NCI-H82 (cell line): Measurements from ENCODE around the gene GSTO2.

ENCODE experiments used
- DNase-seq: peaks from one replicate; lab custom pipeline; 2025; lab: John Stamatoyannopoulos, UW

Gene GSTO2

DNA sequence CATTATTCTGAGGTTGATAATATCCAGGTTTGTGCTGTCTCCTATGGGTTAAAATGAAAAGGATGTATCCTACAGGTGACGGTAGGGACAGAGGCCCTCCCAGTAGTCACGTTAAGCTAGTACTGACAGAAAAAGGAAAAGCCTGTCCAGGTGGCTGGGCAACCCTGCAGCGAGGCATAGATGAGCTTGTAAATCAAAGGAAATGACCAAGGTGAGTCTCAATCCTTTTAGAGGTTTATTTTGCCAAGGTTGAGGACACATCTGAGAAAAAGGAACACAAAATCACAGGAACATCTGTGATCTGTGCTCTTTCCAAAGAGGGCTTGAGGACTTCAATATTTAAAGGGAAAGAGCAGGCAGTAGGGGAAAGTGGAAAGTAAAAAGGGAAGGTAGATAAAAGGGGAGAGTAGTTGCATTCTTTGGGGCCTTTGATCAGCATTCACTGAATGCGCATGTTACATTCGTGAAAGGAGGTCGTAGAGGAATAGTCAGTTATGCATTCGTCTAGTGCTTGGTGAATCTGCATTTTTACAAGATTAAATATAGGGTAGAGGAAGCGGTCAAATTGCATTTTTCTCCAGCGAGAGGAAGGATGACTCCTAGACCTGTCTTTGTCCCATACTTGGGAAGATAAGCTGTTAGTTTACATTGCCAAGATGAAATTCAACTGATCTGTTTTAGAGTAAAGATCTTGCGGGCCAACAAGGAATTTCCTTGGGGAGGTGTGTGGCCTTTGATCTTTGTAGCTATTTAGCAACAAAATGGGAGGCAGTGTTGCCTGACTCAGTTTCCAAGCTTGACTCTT, 15.2 kb upstream of the GSTO2 start:
- peak; percentile 15 for DNase-seq

DNA sequence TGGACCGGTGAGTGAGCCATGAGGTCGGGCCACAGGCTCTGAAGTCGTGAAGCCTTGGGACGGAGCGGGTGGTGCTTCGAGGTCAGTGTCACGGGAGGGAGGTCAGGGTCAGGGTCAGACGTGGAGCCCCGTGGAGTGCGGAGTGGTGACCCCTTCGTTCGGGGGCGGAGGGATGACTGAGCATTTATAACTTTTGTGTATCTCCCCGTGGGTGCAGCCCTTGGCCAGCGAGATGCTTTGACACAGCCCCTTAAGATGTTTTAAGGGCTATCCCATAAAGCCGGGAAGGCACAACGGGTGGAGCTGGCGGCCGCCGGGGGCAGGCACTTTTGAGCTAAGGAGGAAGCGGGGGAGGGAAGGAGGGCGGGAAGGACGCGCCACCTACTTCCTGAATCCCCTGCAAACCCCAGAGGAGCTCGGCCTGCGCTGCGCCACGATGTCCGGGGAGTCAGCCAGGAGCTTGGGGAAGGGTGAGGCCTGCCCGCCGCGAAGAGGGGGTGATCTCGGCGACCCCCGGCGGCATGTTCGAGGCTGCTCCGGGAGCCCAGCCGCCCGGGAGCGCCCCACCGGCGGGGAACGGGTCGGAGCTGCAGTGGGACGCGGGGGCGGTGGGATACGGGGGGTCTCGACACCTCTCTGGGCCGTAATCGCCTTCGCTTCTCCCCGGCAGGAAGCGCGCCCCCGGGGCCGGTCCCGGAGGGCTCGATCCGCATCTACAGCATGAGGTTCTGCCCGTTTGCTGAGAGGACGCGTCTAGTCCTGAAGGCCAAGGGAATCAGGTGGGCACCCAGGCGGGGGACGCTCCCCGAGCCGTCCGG, 14.3 kb upstream of the GSTO2 start, which contains the start of gene GSTO1:
Gene GSTO1 (plus strand): TSS at position 400 of the 818 bp plus-strand sequence. CDS start 37 bp downstream, at position 437.
- DNase-seq, result peak; percentile 78

DNA sequence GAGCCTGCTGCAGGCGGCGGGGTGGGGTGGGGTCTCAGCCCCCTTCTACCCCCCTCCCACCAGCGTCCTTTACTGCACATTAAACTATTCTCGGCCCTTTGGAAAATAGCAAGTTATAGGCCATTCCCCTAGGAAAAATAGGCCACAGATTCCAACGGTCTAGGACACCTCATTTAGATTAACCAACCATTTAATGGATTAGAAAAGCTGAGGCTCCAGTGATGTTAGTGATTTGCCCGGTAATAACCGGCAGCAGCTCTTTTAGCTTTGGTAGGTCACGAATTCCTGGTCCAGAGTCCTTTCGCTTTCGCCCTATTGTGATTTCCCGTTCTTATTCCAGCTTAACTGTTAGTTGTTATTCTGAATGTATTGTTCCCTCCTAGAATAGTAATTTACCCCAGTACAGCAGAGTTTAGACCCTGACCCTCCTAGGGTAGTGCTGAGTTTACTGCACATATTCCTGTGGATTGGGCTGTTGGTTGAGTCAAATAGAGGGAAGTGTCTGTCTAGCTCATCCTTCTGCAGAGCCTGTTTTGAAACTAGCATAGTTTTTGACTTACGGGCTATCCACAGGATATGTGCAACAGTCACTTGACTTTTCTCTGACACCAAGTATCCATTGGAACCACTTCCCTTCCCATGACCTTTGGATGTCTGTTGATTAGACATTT, 13.5 kb upstream of the GSTO2 start:
- DNase-seq, result peak; percentile 43

DNA sequence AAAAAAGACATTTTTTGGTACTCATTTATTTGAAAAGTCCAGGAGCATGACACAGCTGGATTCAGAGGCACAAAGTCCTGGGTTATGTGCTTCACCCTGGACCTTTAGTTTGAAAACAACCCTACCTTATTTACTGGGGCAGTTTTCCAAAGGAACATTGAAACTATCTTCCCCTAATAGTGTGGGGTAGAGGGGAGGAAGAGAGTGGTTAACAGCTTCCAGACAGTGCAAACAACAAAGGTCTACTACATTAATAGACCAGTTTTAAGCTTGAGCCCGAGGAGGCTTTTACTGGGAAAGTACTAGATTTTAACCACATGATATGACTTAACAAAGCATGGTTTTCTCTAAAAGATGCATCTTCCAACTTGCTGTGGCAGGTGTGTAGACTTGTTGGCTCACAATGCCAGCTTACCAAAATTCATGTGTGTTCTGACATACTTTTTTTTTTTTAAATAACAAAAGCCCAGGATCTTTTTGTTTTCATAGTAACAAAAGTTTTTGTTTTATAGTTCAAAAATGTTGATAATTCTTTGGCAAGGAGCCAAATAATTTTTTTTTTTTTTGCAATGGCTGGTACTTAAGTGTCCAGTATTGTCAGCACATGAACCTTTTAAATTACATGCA, 12.5 kb upstream of the GSTO2 start:
- DNase-seq, result no peak

DNA sequence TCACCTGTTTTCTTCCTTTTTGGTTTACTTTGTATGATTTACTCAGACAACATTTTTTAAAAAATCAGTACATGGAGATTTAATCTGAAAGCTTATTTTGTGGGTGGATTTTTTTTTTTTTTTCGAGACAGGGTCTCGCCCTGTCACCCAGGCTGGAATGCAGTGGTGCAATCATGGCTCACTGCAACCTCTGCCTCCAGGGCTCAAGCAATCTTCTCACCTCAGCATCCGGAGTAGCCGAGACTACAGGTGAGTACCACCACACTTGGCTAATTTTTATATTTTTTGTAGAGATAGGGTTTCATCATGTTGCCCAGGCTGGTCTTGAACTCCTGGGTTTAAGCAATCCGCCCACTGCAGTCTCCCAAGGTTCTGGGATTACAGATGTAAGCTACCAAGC, 11.7 kb upstream of the GSTO2 start:
- DNase-seq, result no peak

DNA sequence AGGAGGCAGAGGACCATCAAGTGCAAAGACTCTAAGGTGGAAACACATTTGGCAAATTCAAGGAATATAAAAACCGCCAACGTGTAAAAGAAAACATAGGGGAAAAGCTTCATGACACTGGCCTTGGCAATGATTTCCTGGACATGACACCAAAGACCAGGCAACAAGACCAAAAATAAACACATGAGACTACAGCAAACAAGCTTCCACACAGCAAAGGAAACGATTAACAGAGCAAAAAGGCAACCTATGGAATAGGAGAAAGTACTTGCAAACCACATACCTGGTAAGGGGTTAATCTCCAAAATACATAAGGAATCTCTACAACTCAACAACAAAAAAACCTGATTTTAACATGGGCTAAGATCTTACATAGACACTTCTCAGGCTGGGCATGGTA, 10.8 kb upstream of the GSTO2 start:
- DNase-seq, result no peak

DNA sequence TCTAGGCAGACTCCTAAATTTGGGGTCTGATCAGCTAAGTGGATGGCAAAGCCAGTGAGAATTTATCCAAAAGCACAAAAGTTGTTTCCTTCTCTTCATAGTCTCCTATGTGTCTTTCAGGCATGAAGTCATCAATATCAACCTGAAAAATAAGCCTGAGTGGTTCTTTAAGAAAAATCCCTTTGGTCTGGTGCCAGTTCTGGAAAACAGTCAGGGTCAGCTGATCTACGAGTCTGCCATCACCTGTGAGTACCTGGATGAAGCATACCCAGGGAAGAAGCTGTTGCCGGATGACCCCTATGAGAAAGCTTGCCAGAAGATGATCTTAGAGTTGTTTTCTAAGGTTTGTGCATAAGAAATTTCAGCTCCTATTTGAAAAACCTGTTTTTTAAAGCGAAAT, 9.5 kb upstream of the GSTO2 start:
- DNase-seq, result no peak

DNA sequence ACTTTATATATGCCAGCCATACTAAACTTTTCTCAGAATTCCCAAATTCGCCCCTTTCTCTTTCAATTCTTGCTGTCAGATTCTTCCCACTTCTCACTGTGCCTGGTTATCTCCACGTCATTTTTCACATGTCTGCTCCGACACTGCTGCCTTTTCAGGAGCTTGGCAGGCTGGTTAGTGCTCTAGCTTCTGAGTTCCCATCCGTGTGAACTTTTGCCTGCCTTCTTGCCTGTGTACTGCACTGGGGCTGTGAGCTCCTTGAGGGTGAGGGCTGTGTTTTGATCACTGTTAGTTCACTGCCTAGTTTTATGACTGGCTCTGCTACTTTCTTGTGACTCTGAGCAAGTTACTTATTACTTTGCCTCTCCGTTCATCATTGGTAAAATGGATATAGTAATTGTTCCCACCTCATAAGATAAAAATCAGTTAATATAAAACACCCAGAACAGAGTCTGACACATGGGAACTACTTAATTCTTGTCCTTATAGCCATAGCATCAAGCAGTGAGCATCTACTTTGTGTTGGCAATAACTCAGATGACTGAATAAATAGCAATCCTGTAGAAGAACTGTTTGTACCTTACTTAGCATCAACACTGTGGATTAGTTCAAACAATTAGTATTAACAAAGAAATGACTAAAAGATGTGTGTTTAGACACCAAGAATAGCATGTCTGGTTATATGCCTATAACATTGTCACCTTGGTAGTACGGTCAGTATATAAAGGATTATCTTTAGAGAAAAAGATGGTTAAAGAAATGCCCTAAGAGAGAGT, 8.8 kb upstream of the GSTO2 start:
- no peak for DNase-seq

DNA sequence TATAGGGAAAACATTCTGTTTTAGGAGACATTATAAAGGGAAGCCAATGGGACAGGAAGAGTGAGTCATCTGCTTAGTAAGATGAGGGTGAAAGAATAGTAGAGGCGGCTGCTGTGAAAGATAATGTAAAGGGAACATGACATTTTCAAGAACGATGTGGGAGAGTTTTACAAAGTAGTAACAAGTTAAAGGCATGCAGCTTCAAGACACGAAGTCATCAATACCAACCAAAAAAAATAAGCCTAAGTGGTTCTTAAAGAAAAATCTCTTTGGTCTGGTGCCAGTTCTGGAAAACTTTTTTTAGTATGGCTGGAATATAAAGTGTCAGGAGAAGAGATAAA, 8.2 kb upstream of the GSTO2 start:
- DNase-seq, result no peak

DNA sequence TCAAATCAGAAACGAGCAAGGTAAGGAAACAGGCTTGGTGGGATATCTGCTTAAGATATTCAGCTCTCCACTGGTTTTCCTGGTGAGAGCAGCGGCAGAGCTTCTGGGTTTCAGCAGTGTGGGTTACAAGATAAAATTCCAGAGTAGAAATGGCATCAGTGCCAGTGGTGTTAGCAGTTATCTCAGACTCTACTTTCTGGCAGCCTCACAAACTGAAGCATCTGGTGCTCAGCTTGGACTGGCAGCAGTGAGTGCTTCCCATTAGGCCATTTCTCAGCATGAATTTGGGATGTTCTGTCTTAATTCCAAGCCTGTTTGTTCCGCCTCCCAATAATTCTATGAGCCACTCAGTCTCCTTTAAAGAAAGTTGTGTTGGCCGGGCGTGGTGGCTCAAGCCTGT, 6.9 kb upstream of the GSTO2 start:
- DNase-seq, result no peak

DNA sequence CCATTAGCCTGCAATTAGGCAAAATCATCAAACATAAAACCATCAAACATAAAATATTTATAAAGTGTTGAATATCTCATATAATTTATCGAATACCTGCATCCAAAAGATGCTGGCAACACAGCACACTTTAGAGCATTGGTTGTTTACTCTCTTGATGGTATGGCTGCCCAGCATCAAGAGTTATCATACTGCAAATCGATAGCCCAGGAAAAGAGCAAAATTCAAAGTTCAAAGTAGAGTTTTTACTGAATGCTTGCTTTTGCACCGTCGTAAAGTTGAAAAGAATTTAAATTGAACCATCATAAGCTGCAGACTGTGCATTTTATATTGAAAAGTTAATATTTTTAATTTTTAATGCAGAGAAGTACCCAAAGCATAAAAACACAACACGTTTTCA, 4.2 kb upstream of the GSTO2 start:
- no peak for DNase-seq

DNA sequence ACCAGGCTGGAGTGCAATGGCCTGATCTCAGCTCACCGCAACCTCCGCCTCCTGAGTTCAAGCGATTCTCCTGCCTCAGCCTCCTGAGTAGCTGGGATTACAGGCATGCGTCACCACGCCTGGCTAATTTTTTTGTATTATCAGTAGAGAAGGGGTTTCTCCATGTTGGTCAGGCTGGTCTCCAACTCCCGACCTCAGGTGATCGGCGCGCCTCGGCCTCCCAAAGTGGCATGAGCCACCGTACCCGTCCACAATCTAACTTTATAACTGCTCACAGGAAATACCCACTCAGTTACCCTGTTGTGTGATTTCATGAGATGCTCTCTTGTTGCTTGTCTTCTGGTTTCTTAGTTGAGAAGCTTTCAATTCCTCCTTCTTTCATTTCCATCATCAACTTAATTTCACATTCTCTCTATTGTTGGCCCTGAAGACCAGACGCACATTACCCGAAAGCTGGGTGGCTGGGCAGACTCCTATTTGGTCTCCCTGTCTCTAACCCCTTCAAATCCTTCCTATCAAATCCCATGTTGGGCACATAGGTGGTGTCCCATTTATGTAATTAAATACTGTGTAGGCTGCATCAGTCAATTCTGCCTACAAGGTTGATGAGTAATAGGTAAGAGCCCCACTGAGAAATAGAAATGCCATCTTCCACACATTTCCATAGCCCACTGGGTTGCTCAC, 1.1 kb upstream of the GSTO2 start:
- DNase-seq, result no peak

DNA sequence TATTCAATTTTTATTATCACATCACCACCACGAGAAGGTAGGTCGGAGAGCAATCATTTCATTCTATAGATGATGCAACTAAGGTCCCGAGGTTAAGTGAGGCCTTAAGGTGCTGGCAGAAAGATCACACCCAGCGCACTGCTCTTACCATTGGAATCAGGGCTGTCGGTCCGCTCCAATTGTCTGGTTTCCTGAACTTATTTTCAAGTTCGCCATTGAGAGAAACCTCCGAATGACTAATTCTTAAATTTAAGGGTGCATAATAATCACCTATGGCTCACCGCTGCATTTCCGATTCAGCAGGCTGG, 625 bp upstream of the GSTO2 start:
- peak; percentile 42 for DNase-seq

DNA sequence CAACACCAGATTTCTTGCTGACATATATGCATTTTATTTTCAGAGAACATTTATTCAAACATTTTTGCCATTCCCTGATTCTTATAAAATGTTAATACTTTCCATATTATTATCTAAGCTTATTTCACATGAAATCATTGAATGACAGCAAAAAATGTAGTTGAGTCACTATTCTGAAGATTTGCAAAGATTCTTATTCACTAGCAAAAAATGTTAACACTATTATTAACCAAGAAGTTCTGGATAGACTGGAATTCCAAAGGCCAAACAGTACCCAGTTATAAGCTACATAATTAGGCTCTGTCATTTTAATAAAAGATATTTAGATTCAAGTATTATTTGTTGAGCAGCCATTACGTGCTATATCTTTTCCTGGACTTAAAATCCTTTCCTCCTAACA, 4.3 kb downstream of the GSTO2 start:
- DNase-seq, result no peak

DNA sequence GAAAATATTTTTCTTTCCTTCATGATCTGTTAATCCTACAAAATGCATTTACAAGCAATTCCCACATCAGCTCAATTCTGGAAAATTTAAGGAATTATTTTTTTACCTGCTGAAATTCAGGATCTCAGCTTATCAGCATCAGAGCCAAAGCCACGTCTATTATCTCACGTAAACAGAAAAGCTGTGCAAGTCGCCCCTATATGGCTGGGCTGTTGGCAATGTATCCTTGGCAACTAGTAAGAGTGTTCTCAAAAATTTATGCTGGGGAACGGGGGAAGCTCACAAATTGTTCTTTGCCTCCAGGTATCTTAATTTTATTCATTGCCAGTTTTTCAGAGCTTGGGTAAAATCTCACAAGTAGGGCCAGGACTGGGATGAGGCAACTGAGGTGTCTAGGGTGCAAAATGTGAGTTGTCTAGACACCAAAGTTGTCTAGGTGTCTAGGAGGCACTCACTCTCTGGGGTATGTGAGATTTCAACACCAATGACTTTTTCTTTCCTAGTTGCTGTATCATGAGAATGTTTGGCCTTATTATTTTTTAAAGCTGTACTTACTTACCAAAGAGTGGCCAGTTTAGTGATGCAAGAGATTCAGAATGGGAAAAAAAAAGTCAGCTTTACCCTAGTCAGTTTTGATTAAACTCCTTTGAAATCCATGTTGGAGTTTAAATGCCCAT, 5.1 kb downstream of the GSTO2 start:
- no peak for DNase-seq

DNA sequence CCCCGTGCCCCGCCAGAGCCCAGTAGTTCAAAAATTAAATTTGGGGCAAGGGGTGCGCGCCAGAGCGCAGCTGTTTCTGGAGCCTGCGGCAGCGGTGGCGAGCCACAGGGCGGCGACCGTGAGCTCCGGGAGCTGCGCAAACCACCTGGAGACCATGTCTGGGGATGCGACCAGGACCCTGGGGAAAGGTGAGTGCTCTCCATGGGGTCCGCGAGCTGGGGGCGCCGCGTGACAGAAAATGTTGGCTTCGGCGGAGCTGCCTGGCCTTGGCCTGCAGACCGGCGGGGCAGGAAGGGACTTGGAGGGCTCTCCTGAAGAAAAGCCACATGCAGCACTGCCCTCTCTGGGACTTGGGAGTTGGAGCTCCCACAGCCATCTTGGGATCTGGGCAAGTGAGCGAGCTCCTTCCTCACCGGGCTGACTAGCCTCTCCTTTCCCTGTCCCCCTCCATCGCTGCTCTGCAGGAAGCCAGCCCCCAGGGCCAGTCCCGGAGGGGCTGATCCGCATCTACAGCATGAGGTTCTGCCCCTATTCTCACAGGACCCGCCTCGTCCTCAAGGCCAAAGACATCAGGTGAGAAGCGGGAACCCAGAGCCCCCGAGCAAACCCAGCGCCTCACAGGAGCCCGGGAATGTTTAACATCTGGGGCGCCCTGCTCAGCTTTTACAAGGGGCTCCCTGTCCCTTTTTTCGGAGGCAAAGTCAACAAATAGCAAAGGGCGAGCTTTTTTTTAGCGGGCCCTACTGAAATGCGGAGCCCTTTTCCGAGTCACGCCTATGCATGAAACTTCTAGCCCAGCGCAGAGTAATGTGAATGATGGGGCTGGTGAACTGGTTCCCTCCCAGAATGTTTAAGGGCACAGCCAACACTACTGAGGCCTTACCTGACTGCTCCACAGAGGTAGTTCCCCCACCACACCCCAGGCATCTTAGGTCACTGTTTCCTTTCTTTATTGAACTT, 6.1 kb downstream of the GSTO2 start:
- peak; percentile 23 for DNase-seq

DNA sequence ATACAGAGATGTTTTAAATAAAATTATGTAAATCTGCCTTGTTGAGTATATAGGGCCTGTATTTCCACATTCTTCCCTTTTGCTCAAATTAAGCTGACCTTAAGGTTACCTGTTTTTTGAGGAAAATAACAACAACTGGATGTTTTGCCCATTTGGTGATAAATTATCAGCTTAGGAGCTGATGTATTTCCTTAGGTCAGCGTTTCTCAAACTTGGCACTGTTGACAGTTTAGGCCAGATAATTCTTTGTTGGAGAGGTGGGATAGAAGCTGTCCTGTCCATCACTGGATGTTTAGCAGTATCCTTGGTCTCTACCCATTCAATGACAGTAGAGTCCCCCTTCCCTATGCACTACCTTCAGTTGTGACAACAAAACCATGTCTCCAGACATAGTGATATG, 7.2 kb downstream of the GSTO2 start:
- DNase-seq, result no peak

DNA sequence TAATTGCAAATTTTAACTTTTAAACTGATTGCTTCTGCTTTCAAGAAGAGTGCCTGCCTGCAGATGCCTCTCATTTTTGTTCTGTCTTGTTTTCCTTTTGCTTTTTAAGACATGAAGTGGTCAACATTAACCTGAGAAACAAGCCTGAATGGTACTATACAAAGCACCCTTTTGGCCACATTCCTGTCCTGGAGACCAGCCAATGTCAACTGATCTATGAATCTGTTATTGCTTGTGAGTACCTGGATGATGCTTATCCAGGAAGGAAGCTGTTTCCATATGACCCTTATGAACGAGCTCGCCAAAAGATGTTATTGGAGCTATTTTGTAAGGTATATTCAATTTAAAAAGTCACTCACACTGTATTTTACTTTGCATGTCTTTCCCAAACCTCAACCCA, 8.8 kb downstream of the GSTO2 start:
- DNase-seq, result no peak

DNA sequence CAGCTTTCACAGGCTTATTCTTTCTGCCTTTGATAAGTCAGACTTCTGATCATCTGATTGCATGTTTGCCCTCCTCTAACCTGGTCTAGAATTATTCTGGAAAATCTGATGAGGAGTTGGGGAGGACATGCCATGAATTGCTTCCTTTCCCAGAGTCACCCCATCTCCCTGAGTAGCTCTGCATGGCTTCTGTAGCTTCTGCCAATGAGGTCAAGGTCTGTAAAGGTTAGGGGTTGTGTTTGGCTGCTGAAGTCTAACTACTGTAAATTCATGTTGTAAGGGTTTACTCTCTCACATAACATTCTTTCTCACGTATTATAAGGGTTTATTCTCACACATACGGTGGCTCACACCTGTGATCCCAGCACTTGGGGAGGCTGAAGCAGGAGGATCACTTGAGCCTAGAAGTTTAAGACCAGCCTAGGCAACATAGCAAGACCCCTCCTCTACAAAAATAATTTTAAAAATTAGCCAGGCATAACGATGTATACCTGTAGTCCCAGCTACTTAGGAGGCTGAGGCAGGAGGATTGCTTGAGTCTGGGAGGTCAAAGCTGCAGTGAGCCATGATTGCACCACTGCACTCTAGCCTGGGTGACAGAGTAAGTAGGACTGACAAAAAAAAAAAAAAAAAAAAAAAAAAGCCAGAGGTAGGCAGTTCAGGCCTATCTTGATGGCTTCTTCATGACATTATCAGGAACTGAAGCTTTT, 10.7 kb downstream of the GSTO2 start:
- no peak for DNase-seq
